ENCODE results near the gene COMMD7.
A peak's percentile ranks its signal among the peaks of the same experiment; 100 is the strongest.

The COMMD7 gene

GRCh38 chr20:32652739-32653526 is 90.3 kb downstream of the COMMD7 start:
- no peak for TF ChIP-seq EZH2phosphoT487 (IDR thresholded peaks at IDR 0.05; ENCODE audit: low read length)
- no peak for TF ChIP-seq EZH2 (optimal IDR thresholded peaks at IDR 0.05; ENCODE audit: low read depth, low read length)
- peak; percentile 86 for TF ChIP-seq CTCF (IDR thresholded peaks at IDR 0.05; ENCODE audit: low read length)
- Histone ChIP-seq H3K79me2 (ENCODE audit: low read length) (no peaks in the 10 kb centered on the region), H3K27me3 (replicated peaks; ENCODE audit: insufficient read depth, low read length) (no peaks in the 10 kb centered on the region), H3K9me3 (replicated peaks; ENCODE audit: insufficient read depth, low read length) (no peaks in the 10 kb centered on the region), H3K27ac (ENCODE audit: low read length) (no peak overlapping the region), H3K4me2 (ENCODE audit: low read depth, low read length) (peak overlapping the region; percentile 45), H3K36me3 (replicated peaks; ENCODE audit: insufficient read depth, low read length) (no peaks in the 10 kb centered on the region), H3K9ac (ENCODE audit: low read length) (no peak overlapping the region), H3K4me1 (ENCODE audit: low read length) (no peaks in the 10 kb centered on the region), H4K20me1 (ENCODE audit: insufficient read depth, low read length) (no peaks in the 10 kb centered on the region), H3K9me2 (replicated peaks; ENCODE audit: insufficient read depth, low read length) (no peaks in the 10 kb centered on the region), H3F3A (ENCODE audit: insufficient read depth, low read length) (no peaks in the 10 kb centered on the region), H2AFZ (ENCODE audit: low read length) (peak overlapping the region; percentile 59), H3K4me3 (ENCODE audit: low read length) (no peak overlapping the region)
- peak; percentile 79 for DNase-seq

Data from MM.1S (cell line).